PC-3 (cell line): Measurements from ENCODE around the gene MMP24OS. TPM values are rescaled to one million over a fixed set of nuclear protein-coding genes. Genes with fewer than 3 reads are reported as not detected.

Source experiments
- ATAC-seq: fragments of 200-7000 bp; cut with Tn5 transposase; 2 replicates; pipeline ENCODE4 v1.9.1; 2020; ENCODE audit warnings: mild to moderate bottlenecking, moderate library complexity
- BruUV-seq: library from RNA; stranded (reverse); fragments of 400-500 nt; replicated peaks from 2 replicates; lab custom pipeline; 2021; lab: Mats Ljungman, UMichigan
- CTCF ChIA-PET: fragments of 300-600 bp; sonication (Branson Sonifier 250); formaldehyde crosslinking; loops from one replicate; lab custom pipeline; 2022; ENCODE audit warnings: antibody characterized with exemption; lab: Charles Lee
- POLR2A ChIA-PET: fragments of 300-600 bp; sonication (Branson Sonifier 250); formaldehyde crosslinking; loops from one replicate; lab custom pipeline; 2022; ENCODE audit warnings: antibody characterized with exemption; ENCODE audit not compliant: unreplicated experiment; lab: Charles Lee
- DNase-seq: peaks from one replicate; pipeline ENCODE4 v3.0.0-alpha.2; 2015
- H2AFZ ChIP-seq: fragments of 300-600 bp; sonication (generic); 2 replicates; pipeline ENCODE4 v1.6.0; 2016; ENCODE audit warnings: antibody characterized with exemption, low read length
- H3F3A ChIP-seq: fragments of 300-600 bp; sonication (generic); one replicate; pipeline ENCODE4 v1.6.0; 2017; ENCODE audit warnings: antibody characterized with exemption, low read length, control low read depth, mild to moderate bottlenecking; ENCODE audit not compliant: unreplicated experiment
- H3K27ac ChIP-seq: fragments of 300-600 bp; sonication (generic); 2 replicates; pipeline ENCODE4 v1.5.1; 2016; ENCODE audit warnings: mild to moderate bottlenecking, low read length
- H3K27me3 ChIP-seq: fragments of 300-600 bp; sonication (generic); 2 replicates; pipeline ENCODE4 v1.6.1; 2016; ENCODE audit warnings: low read length, mixed read lengths
- H3K36me3 ChIP-seq: fragments of 300-600 bp; sonication (generic); 2 replicates; pipeline ENCODE4 v1.6.1; 2016; ENCODE audit warnings: low read depth, mixed run types, low read length, mixed read lengths
- H3K4me1 ChIP-seq: fragments of 300-600 bp; sonication (generic); 2 replicates; pipeline ENCODE4 v1.5.1; 2016; ENCODE audit warnings: low read length; ENCODE audit not compliant: insufficient read depth
- H3K4me2 ChIP-seq: fragments of 300-600 bp; sonication (generic); 2 replicates; pipeline ENCODE4 v1.6.0; 2016; ENCODE audit warnings: low read length
- H3K4me3 ChIP-seq: fragments of 300-600 bp; sonication (generic); 2 replicates; pipeline ENCODE4 v1.5.1; 2016; ENCODE audit warnings: mild to moderate bottlenecking, low read length, mixed read lengths
- H3K79me2 ChIP-seq: fragments of 300-600 bp; sonication (generic); 2 replicates; pipeline ENCODE4 v1.6.1; 2017; ENCODE audit warnings: low read length, mixed read lengths
- H3K9ac ChIP-seq: fragments of 300-600 bp; sonication (generic); 2 replicates; pipeline ENCODE4 v1.6.0; 2016; ENCODE audit warnings: mild to moderate bottlenecking, low read length
- H3K9me2 ChIP-seq: fragments of 300-600 bp; sonication (generic); replicated peaks from 2 replicates; pipeline ENCODE4 v1.6.1; 2016; ENCODE audit warnings: mixed run types, low read length, mixed read lengths
- H3K9me3 ChIP-seq: fragments of 300-600 bp; sonication (generic); 2 replicates; pipeline ENCODE4 v1.6.1; 2016; ENCODE audit warnings: low read length, mixed read lengths
- H4K20me1 ChIP-seq: fragments of 300-600 bp; sonication (generic); 2 replicates; pipeline ENCODE4 v1.6.1; 2016; ENCODE audit warnings: low read length, mixed read lengths
- CTCF ChIP-seq: fragments of 300-600 bp; sonication (generic); conservative IDR thresholded peaks from 2 replicates; pipeline ENCODE4 v1.5.1; 2017; ENCODE audit warnings: antibody characterized with exemption, low read depth, mild to moderate bottlenecking, low read length
- EZH2 ChIP-seq: fragments of 300-600 bp; sonication (generic); IDR thresholded peaks from one replicate; pipeline ENCODE4 v1.6.1; 2017; ENCODE audit warnings: antibody characterized with exemption, mild to moderate bottlenecking, low read length; ENCODE audit not compliant: unreplicated experiment
- EZH2phosphoT487 ChIP-seq: fragments of 300-600 bp; sonication (generic); IDR thresholded peaks from 2 replicates; pipeline ENCODE4 v1.6.1; 2018; ENCODE audit warnings: mild to moderate bottlenecking, antibody characterized with exemption, low read length, borderline replicate concordance
- intact Hi-C: fragments of 100-400 bp; cut with micrococcal nuclease; formaldehyde crosslinking; loops from 2 replicates; pipeline ENCODE4 v1.9.0; 2023
- total RNA-seq: library from RNA; depleted of rRNA; stranded (reverse); fragments of >200 nt; gene quantifications from 2 replicates; pipeline ENCODE4 v1.2.3, GENCODE V29; 2014

The MMP24OS gene
- total RNA-seq, 1 experiment from 2014 or later, result 19.5 TPM

GRCh38 chr20:35238170-35238569 lies 39.8 kb downstream of the MMP24OS start:
- Histone ChIP-seq H3K9me2 (no peaks in the 10 kb centered on the region), H3K36me3 (no peaks in the 10 kb centered on the region), H3K4me1 (no peaks in the 10 kb centered on the region), H3K9me3 (no peaks in the 10 kb centered on the region), H2AFZ (no peak overlapping the region), H3F3A (no peaks in the 10 kb centered on the region), H3K4me3 (no peak overlapping the region), H3K27ac (no peak overlapping the region), H4K20me1 (no peaks in the 10 kb centered on the region), H3K4me2 (no peak overlapping the region), H3K9ac (no peak overlapping the region), H3K79me2 (no peaks in the 10 kb centered on the region), H3K27me3 (no peaks in the 10 kb centered on the region)
- POLR2A ChIA-PET, result no interaction called here
- ATAC-seq (no peak), DNase-seq (no peak)
- CTCF ChIA-PET, result no interaction called here
- no peak for TF ChIP-seq EZH2
- TF ChIP-seq EZH2phosphoT487, result no peak
- intact Hi-C loops, result no loop called here
- BruUV-seq, result no TSS peak

- CTCF ChIA-PET, result interaction anchor here (0.6 kb wide), 1 partner anchor 141 kb away, joined by 4 read pairs; no protein-coding TSS in a partner anchor
Measured at GRCh38 chr20:35237486-35237885, 40.4 kb downstream of the MMP24OS start.

GRCh38 chr20:35235881-35236280 lies 42.0 kb downstream of the MMP24OS start:
- Histone ChIP-seq H3K9ac (no peak overlapping the region), H3K27ac (no peak overlapping the region), H3K27me3 (no peaks in the 10 kb centered on the region), H3K4me3 (no peak overlapping the region), H4K20me1 (no peaks in the 10 kb centered on the region), H3K79me2 (no peaks in the 10 kb centered on the region), H3K4me1 (no peaks in the 10 kb centered on the region), H3K9me2 (no peaks in the 10 kb centered on the region), H3K4me2 (no peak overlapping the region), H3K9me3 (no peaks in the 10 kb centered on the region), H2AFZ (no peak overlapping the region), H3F3A (no peaks in the 10 kb centered on the region), H3K36me3 (no peaks in the 10 kb centered on the region)
- intact Hi-C loops, result no loop called here
- TF ChIP-seq EZH2phosphoT487 (no peak), CTCF (no peak), EZH2 (no peak)
- no TSS peak for BruUV-seq
- ATAC-seq, result no peak
- ChIA-PET CTCF (no interaction called here), POLR2A (no interaction called here)
- no peak for DNase-seq

More at GRCh38 chr20:35237486-35237885, 40.4 kb downstream of the MMP24OS start:
- Histone ChIP-seq H3K36me3 (no peaks in the 10 kb centered on the region), H3F3A (no peaks in the 10 kb centered on the region), H3K27ac (no peak overlapping the region), H3K4me1 (no peaks in the 10 kb centered on the region), H3K9ac (no peak overlapping the region), H2AFZ (no peak overlapping the region), H3K9me2 (no peaks in the 10 kb centered on the region), H3K9me3 (no peaks in the 10 kb centered on the region), H3K27me3 (no peaks in the 10 kb centered on the region), H3K79me2 (no peaks in the 10 kb centered on the region), H3K4me3 (no peak overlapping the region), H3K4me2 (no peak overlapping the region), H4K20me1 (no peaks in the 10 kb centered on the region)
- TF ChIP-seq EZH2 (no peak), EZH2phosphoT487 (no peak), CTCF (no peak)
- BruUV-seq, result no TSS peak
- POLR2A ChIA-PET, result no interaction called here
- DNase-seq (no peak), ATAC-seq (no peak)
- intact Hi-C loops, result no loop called here
